Stimulated activated CD4-positive, alpha-beta T cell treated with anti-CD3 and anti-CD28 coated beads, Interleukin-15, amount 100 ng/mL, for 48 hours (primary cell): Measurements from ENCODE around the gene ANGEL1.

Experiments used
- DNase-seq, 2 donors: peaks; one replicate each; pipeline ENCODE4 v3.0.0-alpha.2; 2020; ENCODE audit warnings: low read depth in 2 of 2

Gene ANGEL1

GRCh38 chr14:76765461-76765931 lies 47.2 kb downstream of the ANGEL1 start:
- no peak for DNase-seq

DNA sequence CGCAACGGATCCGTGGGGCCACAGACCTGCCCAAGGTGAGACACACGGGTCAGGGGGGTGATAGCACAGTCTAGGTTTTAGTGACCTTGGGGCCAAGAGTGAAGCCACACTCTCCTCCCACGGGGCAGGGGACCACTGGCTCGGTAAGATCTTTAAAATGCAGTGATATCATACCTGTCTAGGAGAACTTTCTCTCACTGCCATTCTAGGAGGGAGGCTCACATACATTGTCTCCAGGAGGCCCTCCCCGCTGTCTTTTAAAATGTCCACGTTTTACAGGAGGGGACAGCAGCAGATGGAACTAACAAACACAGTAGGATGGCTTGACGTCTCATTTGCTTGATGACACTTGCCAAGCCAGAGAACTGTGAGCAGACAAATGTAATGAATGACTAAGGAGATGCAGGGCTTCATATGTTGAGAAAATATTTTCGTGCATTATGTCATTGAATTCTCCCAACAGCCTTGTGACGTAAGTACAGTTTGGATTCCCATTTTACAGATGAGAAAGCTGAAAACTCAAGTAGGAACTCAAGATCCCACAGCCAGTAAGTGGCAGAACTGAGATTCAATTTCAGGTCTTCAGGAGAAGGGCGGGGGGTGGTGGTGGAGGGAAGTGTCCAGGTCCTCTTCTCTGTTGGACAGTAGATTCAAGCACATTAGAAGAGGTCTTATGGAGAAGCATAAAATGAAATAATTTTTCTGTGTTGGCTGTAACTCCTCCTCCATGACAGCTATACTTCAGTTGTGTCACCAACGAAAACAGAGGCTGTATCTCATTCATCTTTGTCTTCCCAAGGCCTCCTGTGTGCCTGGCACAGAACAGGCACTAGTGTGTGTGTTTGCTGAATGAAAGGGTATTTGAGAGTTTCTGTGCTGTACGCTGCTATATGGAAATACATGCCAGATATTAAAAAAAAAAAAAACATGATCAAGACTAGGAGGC lies 49.3 kb downstream of the ANGEL1 start:
- no peak for DNase-seq

GRCh38 chr14:76762411-76763095 lies 50.1 kb downstream of the ANGEL1 start:
- DNase-seq, result no peak

GRCh38 chr14:76761960-76762410 lies 50.7 kb downstream of the ANGEL1 start:
- DNase-seq, result no peak

- DNase-seq, result peak in 1 of 2 donors; percentile 47
Measured at GRCh38 chr14:76761136-76761959, 51.3 kb downstream of the ANGEL1 start, which contains the start of gene VASH1. TSS of gene VASH1 (plus strand) at chr14:76761468. CDS start at chr14:76762822, 1,354 bp downstream.

DNA sequence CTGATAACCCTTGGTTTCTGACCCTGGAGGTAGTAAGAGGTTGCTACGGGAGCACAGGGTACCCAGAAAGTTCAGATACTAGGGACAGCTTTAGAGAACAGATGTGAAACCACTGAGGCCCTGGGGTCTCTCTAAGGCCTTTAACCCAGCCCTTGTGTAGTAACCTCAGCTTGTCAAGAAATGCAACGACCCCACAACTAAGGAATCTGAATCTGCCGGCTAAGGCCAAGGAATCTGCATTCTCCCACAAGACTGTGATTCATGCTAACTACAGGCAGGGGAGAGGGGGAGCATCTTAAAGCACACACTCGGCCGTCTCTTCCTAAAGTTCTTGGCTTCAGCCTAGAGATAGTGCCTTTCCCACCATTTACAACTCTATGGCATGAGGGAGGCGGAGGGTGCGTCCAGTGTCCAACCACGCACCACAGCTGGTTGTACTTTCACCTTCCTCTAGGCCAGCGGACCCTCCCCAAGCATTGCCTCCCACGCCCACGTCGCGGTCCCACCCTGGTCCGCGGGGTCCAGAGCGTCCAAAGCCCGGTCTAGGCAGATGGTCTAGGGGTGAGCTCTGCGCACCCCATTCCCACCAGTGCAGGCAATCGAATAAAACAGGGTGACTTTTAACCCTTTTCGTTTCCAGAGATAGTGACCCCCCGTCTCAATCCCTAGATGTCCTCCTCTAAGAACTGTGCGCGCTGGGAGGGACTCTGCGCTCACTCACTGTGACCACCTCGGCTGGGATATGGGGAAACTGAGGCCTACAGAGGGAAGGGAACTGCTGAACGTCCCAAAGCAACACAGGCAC lies 52.1 kb downstream of the ANGEL1 start:
- DNase-seq, result no peak

- no peak for DNase-seq
Measured at GRCh38 chr14:76759589-76759988, 53.1 kb downstream of the ANGEL1 start.

GRCh38 chr14:76756371-76756750 lies 56.3 kb downstream of the ANGEL1 start:
- DNase-seq, result no peak

DNA sequence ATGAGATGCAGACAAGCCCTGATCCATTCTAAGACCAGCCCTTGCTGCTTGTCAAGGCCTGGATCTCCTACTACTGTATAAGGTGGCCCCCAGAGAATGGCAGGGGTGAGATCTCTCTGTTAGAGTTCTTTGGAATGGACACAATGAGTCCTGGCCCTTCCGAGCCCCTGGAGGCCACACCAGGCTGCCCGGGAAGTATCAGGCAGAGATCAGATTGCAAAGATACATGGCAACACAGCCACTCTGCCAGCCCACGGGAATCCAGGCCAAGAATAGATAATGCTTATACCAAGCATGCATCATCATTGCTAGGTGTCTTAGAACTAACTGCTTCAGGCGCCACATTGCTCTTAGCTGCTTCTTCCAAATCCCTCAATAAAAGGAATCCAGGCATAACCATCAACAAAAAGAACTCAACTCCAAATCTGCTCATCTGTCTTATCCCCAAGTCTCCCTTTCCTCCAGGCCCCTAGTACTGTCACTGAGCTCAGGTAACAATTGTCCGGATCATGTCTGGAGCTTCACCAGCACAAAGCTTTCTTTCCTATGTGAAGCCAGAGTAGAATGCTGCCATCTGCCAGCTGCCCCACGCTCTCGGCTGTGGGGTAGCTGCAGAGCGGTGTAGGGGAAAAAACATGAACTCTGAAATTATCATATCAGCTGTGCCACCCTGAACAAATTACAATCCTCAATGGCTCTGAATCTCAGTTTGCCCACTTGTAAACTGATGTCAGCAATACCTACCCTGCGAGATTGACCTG lies 56.9 kb downstream of the ANGEL1 start:
- DNase-seq, result no peak

DNA sequence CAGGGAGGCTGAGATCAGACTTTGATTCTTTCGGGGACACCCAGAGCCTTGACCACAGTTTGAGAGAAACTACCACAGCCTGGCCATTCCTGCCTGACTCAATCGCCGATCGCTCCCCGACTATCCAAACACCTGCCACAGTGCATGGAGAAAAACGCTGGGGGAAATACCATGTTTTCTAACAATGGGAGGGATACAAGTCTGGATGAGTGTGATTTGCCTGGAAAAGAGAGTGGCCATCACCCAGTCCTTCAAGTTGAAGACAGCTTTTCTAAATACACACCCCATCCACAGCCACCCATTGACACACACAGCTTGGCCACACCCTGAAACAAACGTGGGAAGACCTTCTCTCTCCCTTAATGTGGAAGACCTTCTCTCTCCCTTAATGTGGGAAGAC lies 58.1 kb downstream of the ANGEL1 start:
- DNase-seq, result no peak

- no peak for DNase-seq
Measured at GRCh38 chr14:76753541-76754198, 59.0 kb downstream of the ANGEL1 start.

DNA sequence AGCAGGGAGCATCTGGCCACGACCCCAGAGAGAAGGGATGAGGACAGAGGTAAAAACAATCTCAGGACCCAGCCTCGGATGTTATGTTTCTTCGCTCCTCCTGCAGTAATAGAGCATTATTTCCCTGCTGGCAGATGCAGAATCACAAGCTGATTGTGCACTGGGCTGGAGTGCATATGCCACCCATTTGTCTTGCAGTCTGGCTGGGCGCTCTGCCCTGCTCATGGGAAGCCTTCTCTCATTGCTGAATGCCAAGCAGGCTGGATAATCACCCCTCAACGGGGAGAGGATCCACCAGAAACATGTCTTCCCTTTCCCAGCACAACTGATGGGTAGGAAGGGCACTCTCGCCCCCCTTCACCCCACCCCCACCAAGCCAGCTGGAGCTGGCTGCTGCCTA lies 59.9 kb downstream of the ANGEL1 start:
- DNase-seq, result no peak

- DNase-seq, result no peak
Measured at GRCh38 chr14:76742966-76743365, 69.7 kb downstream of the ANGEL1 start.

DNA sequence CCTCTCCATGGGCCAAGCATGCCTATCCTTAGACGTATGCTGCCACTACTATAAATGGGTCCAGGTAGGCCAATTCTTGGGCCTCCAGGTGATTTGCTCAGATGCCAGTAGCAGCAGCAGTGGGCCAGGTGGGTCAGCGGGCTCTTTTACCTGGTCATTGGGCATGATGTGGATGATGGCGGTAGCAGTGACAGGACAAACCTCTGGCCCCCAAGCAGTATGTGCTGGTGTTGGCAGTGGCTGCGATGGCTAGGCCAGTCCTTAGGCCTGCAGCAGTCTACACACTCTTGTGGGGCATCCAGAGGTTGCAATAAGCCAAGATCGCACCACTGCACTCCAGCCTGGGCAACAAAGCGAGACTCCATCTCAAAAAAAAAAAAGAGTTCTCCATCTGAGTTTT lies 70.5 kb downstream of the ANGEL1 start:
- DNase-seq, result no peak

- DNase-seq, result no peak
Measured at GRCh38 chr14:76741074-76741473, 71.6 kb downstream of the ANGEL1 start.
